Measurements from ENCODE around the gene NPPA.

- no peak for TF ChIP-seq POLR2AphosphoS5 (IDR thresholded peaks at IDR 0.05)
- TF ChIP-seq, protein P1, sequence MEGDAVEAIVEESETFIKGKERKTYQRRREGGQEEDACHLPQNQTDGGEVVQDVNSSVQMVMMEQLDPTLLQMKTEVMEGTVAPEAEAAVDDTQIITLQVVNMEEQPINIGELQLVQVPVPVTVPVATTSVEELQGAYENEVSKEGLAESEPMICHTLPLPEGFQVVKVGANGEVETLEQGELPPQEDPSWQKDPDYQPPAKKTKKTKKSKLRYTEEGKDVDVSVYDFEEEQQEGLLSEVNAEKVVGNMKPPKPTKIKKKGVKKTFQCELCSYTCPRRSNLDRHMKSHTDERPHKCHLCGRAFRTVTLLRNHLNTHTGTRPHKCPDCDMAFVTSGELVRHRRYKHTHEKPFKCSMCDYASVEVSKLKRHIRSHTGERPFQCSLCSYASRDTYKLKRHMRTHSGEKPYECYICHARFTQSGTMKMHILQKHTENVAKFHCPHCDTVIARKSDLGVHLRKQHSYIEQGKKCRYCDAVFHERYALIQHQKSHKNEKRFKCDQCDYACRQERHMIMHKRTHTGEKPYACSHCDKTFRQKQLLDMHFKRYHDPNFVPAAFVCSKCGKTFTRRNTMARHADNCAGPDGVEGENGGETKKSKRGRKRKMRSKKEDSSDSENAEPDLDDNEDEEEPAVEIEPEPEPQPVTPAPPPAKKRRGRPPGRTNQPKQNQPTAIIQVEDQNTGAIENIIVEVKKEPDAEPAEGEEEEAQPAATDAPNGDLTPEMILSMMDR (IDR thresholded peaks at IDR 0.05): no peak
- no peak for TF ChIP-seq POLR2A (IDR thresholded peaks at IDR 0.05; ENCODE audit: low read depth)
Observed at GRCh38 chr1:11881749-11882441, 34.3 kb upstream of the NPPA start.
